Fibroblast of villous mesenchyme (primary cell): Measurements from ENCODE around the gene ATG2B. TPM values are rescaled to one million over a fixed set of nuclear protein-coding genes. Genes with fewer than 3 reads are reported as not detected.
A peak's percentile ranks its signal among the peaks of the same experiment; 100 is the strongest.

Experiments used
- DNase-seq: peaks from one replicate; pipeline ENCODE4 v3.0.0-alpha.2; 2010; ENCODE audit warnings: low read depth
- H3K4me3 ChIP-seq: 2 replicates; pipeline ENCODE4 v1.5.1; 2011; ENCODE audit warnings: low read depth, mild to moderate bottlenecking, low read length
- total RNA-seq: library from RNA; depleted of rRNA; stranded (reverse); fragments of >200 nt; gene quantifications from 2 replicates; pipeline ENCODE4 v1.2.3, GENCODE V29; 2012
- TF ChIP-seq, protein P1 (sequence below): IDR thresholded peaks from 2 replicates; pipeline ENCODE4 v1.5.1; 2012; ENCODE audit warnings: low read depth, mild to moderate bottlenecking, low read length; ENCODE audit not compliant: insufficient read depth

The ATG2B gene
- total RNA-seq, 1 donor: 32.4 TPM

DNA sequence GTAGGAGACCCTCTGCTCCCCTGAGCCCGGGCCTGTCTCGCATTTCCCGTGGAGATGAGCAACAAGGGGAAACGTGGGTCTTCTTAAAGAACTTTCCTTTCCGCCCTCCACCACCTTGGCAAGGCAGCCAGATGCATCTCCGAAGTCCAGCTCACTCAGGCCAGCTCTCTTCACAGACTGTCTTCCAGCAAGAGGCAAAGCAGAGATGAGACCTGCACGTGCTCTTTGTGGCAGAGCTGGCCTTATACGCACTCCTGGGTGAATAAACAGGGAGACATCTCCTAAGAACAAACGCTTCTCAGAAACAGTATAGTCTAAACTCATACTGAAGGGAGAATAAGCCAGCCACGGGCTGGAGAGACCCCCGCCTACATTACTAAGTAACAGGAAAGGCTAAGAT is 108.5 kb downstream of the ATG2B start:
- H3K4me3 ChIP-seq: no peak overlapping the region
- DNase-seq: no peak
- TF ChIP-seq, protein P1, sequence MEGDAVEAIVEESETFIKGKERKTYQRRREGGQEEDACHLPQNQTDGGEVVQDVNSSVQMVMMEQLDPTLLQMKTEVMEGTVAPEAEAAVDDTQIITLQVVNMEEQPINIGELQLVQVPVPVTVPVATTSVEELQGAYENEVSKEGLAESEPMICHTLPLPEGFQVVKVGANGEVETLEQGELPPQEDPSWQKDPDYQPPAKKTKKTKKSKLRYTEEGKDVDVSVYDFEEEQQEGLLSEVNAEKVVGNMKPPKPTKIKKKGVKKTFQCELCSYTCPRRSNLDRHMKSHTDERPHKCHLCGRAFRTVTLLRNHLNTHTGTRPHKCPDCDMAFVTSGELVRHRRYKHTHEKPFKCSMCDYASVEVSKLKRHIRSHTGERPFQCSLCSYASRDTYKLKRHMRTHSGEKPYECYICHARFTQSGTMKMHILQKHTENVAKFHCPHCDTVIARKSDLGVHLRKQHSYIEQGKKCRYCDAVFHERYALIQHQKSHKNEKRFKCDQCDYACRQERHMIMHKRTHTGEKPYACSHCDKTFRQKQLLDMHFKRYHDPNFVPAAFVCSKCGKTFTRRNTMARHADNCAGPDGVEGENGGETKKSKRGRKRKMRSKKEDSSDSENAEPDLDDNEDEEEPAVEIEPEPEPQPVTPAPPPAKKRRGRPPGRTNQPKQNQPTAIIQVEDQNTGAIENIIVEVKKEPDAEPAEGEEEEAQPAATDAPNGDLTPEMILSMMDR: no peak

DNA sequence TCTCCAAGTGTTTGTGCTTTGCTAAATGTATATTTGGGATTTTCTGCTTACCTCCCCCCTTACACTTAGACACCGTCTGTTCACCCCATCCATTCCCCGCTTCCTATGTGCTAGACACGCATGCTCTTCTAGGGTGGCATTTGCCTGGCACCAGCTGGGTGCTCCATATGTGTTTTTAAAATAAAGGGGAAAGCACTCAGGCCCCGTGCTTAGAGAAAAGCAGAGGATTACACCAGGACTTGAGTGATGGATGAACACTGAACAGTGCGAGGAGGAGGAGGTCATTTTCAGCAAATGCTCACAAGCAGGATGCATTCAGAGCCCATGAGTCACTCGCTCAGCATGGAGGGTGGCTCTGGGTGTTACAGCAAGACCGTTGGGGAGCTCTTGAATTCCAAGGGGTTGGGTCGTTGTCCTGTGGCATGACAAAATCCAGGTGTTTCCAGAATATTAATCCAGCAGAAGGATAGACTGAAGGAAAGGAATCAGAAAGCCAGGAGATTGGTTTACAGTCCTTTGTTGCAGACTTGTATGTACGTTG is 110.1 kb downstream of the ATG2B start:
- H3K4me3 ChIP-seq: no peak overlapping the region
- peak; percentile 94 for DNase-seq
- TF ChIP-seq, protein P1: no peak

DNA sequence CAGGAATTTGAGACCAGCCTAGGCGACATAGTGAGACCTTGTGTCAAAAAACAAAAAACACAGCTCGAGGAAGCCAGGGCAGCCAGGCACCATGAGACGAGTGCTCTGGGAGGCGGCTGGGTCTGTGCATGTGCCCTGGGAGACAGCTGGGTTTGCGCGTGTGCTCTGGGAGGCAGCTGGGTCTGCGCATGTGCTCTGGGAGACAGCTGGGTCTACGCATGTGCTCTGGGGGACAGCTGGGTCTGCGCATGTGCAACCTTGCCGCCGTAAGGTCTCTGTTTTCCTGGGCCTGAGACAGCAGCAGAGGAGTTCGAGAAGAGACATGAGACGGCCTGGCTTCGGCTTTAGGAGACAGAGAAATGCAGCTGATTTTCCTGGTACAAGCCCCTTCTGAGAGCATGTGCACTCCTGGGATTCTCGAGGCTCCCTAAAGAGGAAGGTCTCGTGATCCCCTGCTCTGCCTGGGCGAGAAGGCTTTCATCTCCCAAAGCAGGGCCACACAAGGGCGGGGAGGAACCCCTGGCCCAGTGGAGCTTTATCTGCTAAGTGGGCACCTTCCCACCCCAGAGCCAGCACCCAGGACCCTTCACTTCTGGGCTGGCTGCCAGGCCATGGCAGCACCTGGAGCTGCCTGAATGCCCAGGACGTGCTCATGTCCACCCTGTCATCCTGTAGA is 110.7 kb downstream of the ATG2B start:
- peak overlapping the region; percentile 22 for H3K4me3 ChIP-seq
- TF ChIP-seq, protein P1: no peak
- peak; percentile 58 for DNase-seq

DNA sequence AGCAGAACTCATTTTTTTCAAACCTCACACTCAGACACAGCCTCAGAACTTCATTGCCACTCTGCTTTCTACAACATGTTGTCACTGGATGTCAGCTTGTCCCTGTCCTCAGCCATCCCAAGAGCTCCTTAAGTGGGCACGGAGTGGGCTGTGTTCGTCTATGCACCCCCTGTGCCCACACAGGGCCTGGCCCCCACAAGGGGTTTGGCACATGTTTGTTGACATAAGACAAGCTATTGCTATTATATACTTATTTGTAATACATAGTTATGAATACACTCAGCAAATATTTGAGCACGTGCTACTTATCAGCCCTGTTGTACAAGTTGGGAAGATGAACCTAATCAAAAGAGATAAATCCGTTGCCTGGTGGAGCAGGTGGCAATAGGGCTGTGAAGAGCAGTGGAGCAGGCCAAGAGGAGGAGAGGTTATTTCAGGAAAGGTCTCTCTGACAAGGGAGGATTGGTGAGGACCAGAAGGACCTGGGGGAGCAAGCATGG is 111.4 kb downstream of the ATG2B start:
- DNase-seq: no peak
- TF ChIP-seq, protein P1: no peak
- no peak overlapping the region for H3K4me3 ChIP-seq

DNA sequence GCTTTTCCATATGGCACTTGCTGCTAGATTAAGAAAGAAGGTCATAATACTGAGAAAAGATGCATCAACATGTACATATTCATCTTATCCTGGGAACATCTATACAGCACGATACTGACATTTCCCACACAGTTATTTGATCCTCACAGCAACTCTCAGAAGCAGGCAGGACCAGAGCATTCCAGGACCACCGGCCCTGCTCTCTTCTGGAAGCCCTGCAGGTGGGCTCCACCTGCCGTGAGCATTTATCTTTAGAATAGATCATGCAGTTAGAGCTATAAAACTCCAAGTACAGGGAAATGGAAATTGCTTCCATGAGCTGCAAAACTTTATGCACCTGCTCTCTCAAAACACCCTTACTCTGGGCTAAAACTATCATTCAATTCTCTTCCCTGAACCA is 112.7 kb downstream of the ATG2B start:
- DNase-seq: no peak
- TF ChIP-seq, protein P1: no peak
- H3K4me3 ChIP-seq: no peak overlapping the region

DNA sequence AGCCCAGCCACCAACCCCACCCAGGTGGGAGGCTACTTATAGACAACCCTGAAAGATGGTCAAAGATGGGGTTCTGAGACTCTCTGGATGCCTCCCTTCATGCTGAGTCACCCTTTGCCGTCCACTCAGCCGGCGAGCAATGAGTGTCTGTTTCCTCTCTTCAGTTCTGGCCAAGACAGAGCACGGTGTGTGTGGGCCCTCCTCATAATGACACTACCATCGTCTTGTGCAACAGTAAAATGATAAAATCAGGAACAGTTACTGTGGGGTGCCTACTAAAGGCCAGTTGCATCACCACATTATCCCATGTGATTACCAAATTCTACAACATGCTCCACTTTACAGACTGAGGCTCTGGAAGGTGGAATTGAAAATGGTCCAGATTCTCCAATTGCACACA is 114.1 kb downstream of the ATG2B start:
- no peak overlapping the region for H3K4me3 ChIP-seq
- DNase-seq: peak; percentile 99
- TF ChIP-seq, protein P1: no peak
